Lung (tissue), 12 donors: ENCODE data around the gene SLC2A14. TPM values are rescaled to one million over a fixed set of nuclear protein-coding genes. Genes with fewer than 3 reads are reported as not detected.
"Not testable (repeated sequence)": the region's sequence is repeated elsewhere in the genome, so short reads cannot be mapped to it uniquely, and the experiment has no call there.

Experiments
- ATAC-seq: fragments of 200-7000 bp; cut with Tn5 transposase; one replicate; pipeline ENCODE4 v1.9.1; 2020; ENCODE audit warnings: moderate number of reproducible peaks; ENCODE audit not compliant: insufficient read depth, low FRiP score
- DNase-seq, 3 donors: peaks; one replicate each; pipeline ENCODE4 v3.0.0-alpha.2; 2013 to 2017
- H3K27ac ChIP-seq, 2 donors: one replicate each; pipeline ENCODE4 v1.5.1; 2013; ENCODE audit warnings: mild to moderate bottlenecking in 2 of 2, moderate library complexity in 2 of 2, control low read depth in 1 of 2, inconsistent platforms in 1 of 2, low read depth in 1 of 2, low read length in 1 of 2
- H3K27me3 ChIP-seq, 3 donors: one replicate each; pipeline ENCODE4 v1.5.1; 2013; ENCODE audit warnings: low read length in 2 of 3; ENCODE audit not compliant: control insufficient read depth in 3 of 3, insufficient read depth in 3 of 3
- H3K36me3 ChIP-seq, 4 donors: one replicate each; pipeline ENCODE4 v1.5.1; 2013; ENCODE audit warnings: low read length in 4 of 4, mild to moderate bottlenecking in 1 of 4, moderate library complexity in 1 of 4; ENCODE audit not compliant: control insufficient read depth in 4 of 4, insufficient read depth in 4 of 4
- H3K4me1 ChIP-seq, 5 donors: one replicate each; pipeline ENCODE4 v1.5.1; 2013; ENCODE audit warnings: low read length in 5 of 5, mild to moderate bottlenecking in 2 of 5, moderate library complexity in 1 of 5; ENCODE audit not compliant: control insufficient read depth in 5 of 5, insufficient read depth in 5 of 5
- H3K4me3 ChIP-seq: one replicate; pipeline ENCODE4 v1.5.1; 2013; ENCODE audit warnings: mild to moderate bottlenecking, control low read depth, moderate library complexity
- H3K9ac ChIP-seq, 2 donors: one replicate each; pipeline ENCODE4 v1.5.1; 2013; ENCODE audit warnings: low read length in 2 of 2, control low read depth in 1 of 2; ENCODE audit not compliant: insufficient read depth in 1 of 2
- H3K9me3 ChIP-seq, 4 donors: one replicate each; pipeline ENCODE4 v1.5.1; 2013; ENCODE audit warnings: low read length in 3 of 4, mild to moderate bottlenecking in 1 of 4, moderate library complexity in 1 of 4; ENCODE audit not compliant: control insufficient read depth in 4 of 4, insufficient read depth in 3 of 4
- WGBS, 2 donors: extraction: QIAGEN DNeasy Blood & Tissue Kit; methylation state at CpG; one replicate each; pipeline ENCODE4 v1.1.7; 2013; 5-methylcytosine and 5-hydroxymethylcytosine counted together
- polyA plus RNA-seq, 2 donors: library from polyadenylated mRNA; stranded (reverse); fragments of 200-250 nt; gene quantifications; one replicate each; pipeline ENCODE4 v1.2.1, GENCODE V29; 2013
- total RNA-seq, 2 donors: library from RNA; depleted of rRNA in 1 of 2; stranded (reverse); fragments of >200 nt in 1 of 2; gene quantifications; one replicate each; pipeline ENCODE4 v1.2.1, GENCODE V29; 2014 to 2021
- TF ChIP-seq, protein P1 (sequence below): IDR thresholded peaks from 2 replicates; pipeline ENCODE4 v1.5.1; 2012; ENCODE audit warnings: mild to moderate bottlenecking; ENCODE audit errors: control extremely low read depth, extremely low read depth
- donor health status: control.
- donor health status: control.
- donor health status: Bipolar disorder and iron deficiency.
- donor health status: healthy.
- donor health status: DM: yes; HTN: yes; CAD: no.

Gene SLC2A14
- total and polyA plus RNA-seq, 4 donors: 0.12 to 0.17 TPM; not detected in 2

DNA sequence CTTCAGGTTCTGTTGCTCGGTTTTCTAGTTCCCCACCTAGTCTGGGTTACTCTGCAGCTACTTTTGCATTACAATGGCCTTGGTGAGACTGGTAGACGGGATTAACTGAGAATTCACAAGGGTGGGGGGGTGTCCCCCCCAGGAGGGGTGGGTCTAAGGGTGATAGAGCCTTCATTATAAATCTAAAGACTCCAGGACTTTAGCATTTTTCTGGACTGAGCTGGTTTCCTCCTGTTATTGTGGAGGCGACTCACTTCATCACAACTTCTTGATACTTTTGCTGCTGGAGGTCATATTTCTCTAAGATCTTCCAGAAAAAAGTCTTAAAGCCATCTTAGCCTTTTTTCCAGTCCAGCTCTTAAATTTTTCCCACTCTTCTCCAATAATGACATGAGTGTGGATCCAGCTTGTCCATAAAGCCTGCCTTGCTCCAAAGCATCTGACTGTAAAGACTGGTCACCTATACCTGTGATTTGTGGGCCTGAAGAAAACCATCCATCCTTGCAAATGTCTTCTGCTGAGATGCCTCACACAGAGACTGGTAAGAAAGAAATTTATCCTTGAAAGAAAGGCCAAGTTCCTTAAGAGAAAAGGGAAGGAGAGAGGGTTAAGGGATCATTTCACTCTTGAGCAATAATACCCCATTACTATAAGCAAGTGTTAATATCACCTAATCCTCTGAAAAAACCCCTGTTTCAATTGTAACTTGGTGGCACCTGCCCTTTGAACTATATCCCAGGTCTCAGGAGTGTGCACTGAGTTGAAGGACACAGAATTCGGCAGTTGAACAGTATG is 19.7 kb upstream of the SLC2A14 start:
- no peak overlapping the region for H3K27ac ChIP-seq
- no peaks in the 10 kb centered on the region for H3K27me3 ChIP-seq
- no peak overlapping the region for H3K9ac ChIP-seq
- whole genome bisulfite sequencing, 2 donors: 89 to 93% methylated on average over 4 of the region's 4 CpGs
- no peaks in the 10 kb centered on the region for H3K9me3 ChIP-seq
- peaks cover 0 to 5% (median 0%) of the 10 kb centered on the region in 5 donors for H3K4me1 ChIP-seq
- DNase-seq (no peak), ATAC-seq (no peak)
- no peak overlapping the region for H3K4me3 ChIP-seq
- TF ChIP-seq, protein P1, sequence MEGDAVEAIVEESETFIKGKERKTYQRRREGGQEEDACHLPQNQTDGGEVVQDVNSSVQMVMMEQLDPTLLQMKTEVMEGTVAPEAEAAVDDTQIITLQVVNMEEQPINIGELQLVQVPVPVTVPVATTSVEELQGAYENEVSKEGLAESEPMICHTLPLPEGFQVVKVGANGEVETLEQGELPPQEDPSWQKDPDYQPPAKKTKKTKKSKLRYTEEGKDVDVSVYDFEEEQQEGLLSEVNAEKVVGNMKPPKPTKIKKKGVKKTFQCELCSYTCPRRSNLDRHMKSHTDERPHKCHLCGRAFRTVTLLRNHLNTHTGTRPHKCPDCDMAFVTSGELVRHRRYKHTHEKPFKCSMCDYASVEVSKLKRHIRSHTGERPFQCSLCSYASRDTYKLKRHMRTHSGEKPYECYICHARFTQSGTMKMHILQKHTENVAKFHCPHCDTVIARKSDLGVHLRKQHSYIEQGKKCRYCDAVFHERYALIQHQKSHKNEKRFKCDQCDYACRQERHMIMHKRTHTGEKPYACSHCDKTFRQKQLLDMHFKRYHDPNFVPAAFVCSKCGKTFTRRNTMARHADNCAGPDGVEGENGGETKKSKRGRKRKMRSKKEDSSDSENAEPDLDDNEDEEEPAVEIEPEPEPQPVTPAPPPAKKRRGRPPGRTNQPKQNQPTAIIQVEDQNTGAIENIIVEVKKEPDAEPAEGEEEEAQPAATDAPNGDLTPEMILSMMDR: no peak
- no peaks in the 10 kb centered on the region for H3K36me3 ChIP-seq

DNA sequence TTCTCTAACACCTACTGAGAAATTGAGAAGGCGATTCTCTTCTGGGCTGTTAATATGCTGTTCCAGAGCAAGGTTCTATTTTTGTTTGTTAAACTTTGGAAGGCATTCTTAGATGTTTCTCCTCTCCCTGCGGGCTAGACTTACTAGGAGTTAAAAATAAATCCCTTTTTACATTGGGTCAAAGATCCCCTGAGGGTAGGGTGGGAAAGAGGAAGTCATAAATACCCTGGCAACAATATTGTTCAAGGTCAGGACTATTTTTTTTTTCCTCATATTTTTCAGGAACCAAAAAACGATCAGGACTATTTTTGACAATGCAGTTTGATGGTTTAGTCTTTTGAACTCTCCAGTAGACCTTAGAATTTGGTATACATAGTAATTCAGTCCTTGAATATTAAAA is 12.0 kb upstream of the SLC2A14 start:
- H3K4me3 ChIP-seq: no peak overlapping the region
- ATAC-seq (no peak), DNase-seq (no peak)
- TF ChIP-seq, protein P1: no peak
- 20 to 30% methylated on average over 3 of the region's 3 CpGs for WGBS, 2 donors
- H3K9me3 ChIP-seq: no peaks in the 10 kb centered on the region
- H3K9ac ChIP-seq: no peak overlapping the region
- H3K27me3 ChIP-seq: no peaks in the 10 kb centered on the region
- no peaks in the 10 kb centered on the region for H3K4me1 ChIP-seq
- no peaks in the 10 kb centered on the region for H3K36me3 ChIP-seq
- no peak overlapping the region for H3K27ac ChIP-seq

DNA sequence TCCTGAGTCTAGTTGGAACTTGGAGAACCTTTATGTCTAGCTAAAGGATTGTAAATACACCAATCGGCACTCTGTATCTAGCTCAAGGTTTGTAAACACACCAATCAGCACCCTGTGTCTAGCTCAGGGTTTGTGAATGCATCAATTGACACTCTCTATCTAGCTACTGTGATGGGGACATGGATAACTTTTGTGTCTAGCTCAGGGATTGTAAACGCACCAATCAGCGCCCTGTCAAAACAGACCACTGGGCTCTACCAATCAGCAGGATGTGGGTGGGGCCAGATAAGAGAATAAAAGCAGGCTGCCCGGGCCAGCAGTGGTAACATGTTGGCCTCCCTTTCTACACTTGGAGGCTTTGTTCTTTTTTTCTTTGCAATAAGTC is 9.0 kb upstream of the SLC2A14 start:
- not testable (repeated sequence) for H3K4me1 ChIP-seq, ATAC-seq, H3K4me3 ChIP-seq, H3K27ac ChIP-seq, H3K36me3 ChIP-seq, H3K9me3 ChIP-seq, H3K9ac ChIP-seq, H3K27me3 ChIP-seq, DNase-seq
- 87% methylated on average over 4 of the region's 4 CpGs for WGBS, 2 donors

DNA sequence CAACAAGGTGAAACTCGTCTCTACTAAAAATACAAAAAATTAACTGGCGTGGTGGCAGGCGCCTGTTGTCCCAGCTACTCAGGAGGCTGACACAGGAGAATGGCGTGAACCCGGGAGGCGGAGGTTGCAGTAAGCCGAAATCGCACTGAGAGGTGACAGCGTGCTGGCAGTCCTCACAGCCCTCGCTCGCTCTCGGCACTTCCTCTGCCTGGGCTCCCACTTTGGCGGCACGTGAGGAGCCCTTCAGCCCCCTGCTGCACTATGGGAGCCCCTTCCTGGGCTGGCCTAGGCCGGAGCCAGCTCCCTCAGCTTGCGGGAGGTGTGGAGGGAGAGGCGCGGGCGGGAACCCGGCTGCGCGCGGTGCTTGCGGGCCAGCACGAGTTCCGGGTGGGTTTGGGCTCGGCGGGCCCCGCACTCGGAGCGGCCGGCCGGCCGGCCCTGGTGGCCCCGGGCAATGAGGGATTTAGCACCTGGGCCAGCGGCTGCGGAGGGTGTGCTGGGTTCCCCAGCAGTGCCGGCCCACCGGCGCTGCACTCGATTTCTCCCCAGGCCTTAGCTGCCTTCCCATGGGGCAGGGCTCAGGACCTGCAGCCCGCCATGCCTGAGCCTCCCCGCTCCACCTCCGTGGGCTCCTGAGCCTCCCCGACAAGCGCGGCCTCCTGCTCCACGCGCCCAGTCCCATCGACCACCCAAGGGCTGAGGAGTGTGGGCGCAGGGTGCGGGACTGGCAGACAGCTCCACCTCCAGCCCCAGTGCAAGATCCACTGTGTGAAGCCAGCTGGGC is 8.4 kb upstream of the SLC2A14 start:
- not testable (repeated sequence) for H3K4me1 ChIP-seq, H3K36me3 ChIP-seq, H3K9ac ChIP-seq, DNase-seq, H3K27me3 ChIP-seq, H3K9me3 ChIP-seq, H3K4me3 ChIP-seq, H3K27ac ChIP-seq, ATAC-seq
- WGBS, 2 donors: 93 to 96% methylated on average over 33 to 52 of the region's 52 CpGs
